GM21447 (cell line): ENCODE data around the gene TBC1D2B.

ENCODE experiments used
- ATAC-seq: cut with Tn5 transposase; IDR thresholded peaks from one replicate; pipeline ENCODE4 v1.9.1; 2021; ENCODE audit not compliant: unreplicated experiment

The TBC1D2B gene

DNA sequence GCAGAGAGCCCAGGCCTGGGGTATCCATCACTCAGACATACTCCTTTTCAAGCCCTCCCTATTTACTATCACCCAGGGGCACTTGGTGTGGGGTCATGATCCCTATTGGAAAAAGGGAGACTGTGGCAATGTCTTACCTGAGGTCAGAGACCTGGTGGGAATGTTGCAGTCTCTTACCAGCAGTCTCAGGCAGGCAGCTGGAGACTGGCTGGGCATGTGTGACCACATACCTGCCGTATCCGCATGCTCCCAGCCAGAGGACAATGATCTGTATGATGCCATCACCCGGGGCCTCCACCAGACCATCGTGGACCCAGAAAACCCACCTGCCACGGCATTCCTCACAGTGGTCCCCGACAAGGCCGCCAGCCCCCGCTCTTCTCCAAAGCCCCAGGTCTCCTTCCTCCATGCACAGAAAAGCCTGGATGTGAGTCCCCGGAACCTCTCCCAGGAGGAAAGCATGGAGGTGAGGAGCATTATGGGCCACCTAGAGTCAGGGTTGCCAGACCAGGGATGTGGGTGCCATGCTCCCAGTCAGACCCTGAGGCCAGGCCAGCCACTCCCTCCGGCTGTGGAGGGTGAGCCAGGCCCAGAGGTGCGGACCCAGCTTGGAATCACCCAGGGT is 20.7 kb upstream of the TBC1D2B start:
- ATAC-seq: no peak

DNA sequence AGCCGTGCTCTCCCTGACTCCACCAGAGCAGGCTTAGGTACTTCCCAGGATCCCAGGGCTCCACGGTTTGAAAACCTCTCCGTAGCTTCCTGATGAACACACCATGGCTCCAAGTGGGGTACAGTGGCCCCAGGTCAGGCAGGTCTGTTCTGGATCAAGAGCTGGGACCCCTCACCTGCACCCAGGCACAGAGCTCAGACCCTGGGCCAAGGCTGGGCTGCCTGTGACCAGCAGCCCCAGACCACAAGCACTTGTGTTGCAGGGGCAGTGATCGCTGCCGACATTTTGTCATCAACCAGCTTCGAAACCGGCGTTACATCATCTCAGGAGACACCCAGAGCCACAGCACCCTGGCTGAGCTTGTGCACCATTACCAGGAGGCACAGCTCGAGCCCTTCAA is 20.2 kb upstream of the TBC1D2B start:
- no peak for ATAC-seq

- ATAC-seq: no peak
These were observed 15.9 kb upstream of the TBC1D2B start for GRCh38 chr15:78093242-78094020.

DNA sequence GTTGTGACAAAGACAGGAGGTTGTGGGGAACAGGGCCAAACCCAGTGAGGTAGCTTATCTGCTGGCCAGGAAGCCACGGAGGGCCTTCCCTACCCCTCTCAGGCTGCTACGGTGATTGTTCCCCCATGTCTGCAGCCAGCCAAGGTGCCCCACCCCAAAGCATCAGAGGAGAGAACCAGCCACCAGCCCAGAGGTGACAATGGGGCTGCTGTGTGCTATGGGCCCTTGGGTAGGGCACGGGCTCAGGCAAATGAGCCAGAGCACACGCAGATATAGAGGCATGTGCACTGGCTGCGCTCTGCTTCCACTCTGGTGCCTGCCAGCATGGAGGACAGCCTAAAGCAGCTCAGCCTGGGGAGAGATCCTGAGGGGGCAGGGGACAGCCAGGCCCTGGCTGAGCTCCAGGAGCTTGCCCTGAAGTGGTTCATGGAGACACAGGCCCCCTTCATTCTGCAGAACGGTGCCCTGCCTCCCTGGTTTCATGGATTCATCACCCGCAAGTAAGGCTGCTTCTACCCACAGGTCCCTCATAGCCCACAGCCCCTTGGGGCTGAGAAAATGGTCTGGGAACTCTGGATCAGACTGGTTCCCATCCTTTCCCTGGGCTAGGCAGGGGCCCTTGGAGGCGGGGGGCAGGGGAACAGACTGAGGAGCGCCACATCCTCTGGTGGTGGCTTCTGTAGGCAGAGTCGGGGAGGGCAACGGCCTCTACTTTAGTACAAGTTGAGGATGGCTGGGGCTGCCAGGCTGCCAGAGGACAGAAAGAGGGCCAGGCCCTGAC is 14.9 kb upstream of the TBC1D2B start, which contains the start of gene SH2D7:
TSS of gene SH2D7 (plus strand) at position 301 of the 781 bp plus-strand sequence. CDS start at position 325, 24 bp downstream.
- no peak for ATAC-seq

DNA sequence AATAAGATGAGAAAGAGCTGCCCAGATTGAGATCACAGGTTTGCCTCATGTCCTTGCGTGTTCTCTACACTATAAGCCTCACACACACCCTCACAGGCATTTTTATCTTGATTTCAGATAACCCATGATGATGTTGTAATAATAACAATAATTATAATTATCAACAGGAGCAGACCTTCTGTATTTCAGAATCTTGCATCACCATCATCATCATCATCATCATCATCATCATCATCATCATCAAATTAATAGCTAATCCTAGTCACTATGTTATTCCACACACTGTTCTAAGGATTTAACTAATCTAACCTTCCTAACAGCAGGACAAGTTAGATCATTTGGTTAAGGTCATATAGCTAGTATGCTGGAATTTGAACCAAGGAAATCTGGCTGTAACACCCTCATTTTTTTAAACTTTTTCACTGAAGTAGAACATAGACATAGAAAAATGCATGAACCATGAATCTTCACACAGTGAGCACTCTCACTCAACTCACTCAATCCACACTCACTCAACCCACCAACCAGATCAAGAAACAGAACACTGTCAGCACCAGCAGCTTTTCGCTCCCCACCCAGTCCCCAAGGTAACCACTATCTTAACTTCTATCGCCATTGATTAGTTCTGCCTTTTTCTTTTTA is 13.0 kb upstream of the TBC1D2B start:
- no peak for ATAC-seq

DNA sequence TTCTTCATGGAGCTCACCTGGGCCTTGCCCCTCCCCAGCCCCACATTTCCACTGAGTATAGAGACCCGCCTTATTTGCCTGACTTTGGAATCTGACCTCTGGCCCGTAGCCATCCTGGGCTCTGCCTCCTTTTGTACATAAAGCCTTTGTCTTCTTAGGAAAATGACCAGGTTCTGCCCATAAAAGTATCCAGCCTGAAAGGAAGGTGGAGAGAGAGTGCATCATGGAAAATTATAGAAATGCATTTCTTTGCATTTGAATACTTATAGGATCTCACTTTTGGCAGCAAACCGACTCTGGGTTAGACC is 11.2 kb upstream of the TBC1D2B start:
- no peak for ATAC-seq

- no peak for ATAC-seq
These were observed 10.7 kb upstream of the TBC1D2B start for GRCh38 chr15:78087951-78088772.

DNA sequence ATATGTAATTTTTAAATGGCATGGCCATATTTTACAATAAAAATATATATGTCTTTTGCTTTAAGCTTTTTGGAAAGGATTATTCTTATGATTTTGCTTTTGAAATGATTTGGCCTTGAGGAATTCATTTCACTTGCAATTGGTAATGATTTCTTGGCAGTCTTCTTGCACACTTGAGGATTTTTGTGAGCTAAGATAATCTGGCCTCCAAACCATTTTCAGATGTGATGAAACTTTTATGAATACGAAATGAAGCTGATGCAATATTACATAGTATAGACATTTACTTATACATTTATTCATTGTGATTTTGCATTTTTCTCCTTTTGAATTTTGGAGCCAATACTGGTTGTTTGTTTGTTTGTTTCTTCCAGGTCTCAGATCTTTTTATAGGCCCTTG is 8.4 kb upstream of the TBC1D2B start:
- no peak for ATAC-seq

DNA sequence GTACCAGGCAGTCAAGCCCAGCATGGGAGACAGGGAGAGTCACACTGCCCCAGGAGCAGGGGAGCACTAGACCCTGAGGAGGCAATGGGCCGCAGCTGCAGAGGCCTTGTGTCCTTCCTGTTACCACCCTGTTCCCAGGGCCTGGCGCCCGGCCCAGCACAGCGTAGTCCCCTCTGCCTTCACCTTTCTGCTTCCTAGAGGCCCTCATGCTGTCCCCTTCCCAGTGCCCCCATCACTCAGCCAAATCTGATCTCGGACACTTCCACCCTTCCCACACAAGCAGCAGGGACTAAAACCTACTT is 6.9 kb upstream of the TBC1D2B start:
- ATAC-seq: no peak

- no peak for ATAC-seq
These were observed 6.4 kb upstream of the TBC1D2B start for GRCh38 chr15:78083687-78084448.

- ATAC-seq: no peak
These were observed 5.7 kb upstream of the TBC1D2B start for GRCh38 chr15:78083186-78083585.

GRCh38 chr15:78082743-78083110 is 5.2 kb upstream of the TBC1D2B start:
- no peak for ATAC-seq

GRCh38 chr15:78082106-78082742 is 4.7 kb upstream of the TBC1D2B start:
- no peak for ATAC-seq

DNA sequence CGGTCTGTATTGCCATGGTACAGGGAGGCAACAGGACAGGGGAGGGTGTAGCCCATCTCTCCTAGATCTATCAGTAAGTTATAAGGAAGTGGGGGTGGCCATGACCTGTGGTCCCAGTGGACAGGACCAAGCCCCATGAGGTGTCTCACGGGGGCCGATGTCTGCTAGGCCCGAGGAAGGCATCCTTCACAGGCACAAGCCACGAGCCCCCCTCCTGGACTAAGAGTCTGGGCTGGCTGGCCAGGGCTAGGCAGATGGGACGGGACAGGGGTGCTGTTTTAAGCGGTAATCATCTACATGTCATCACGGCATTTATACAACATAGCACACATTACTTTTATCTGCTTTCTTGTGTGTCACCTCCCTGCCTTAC is 2.6 kb upstream of the TBC1D2B start:
- no peak for ATAC-seq

DNA sequence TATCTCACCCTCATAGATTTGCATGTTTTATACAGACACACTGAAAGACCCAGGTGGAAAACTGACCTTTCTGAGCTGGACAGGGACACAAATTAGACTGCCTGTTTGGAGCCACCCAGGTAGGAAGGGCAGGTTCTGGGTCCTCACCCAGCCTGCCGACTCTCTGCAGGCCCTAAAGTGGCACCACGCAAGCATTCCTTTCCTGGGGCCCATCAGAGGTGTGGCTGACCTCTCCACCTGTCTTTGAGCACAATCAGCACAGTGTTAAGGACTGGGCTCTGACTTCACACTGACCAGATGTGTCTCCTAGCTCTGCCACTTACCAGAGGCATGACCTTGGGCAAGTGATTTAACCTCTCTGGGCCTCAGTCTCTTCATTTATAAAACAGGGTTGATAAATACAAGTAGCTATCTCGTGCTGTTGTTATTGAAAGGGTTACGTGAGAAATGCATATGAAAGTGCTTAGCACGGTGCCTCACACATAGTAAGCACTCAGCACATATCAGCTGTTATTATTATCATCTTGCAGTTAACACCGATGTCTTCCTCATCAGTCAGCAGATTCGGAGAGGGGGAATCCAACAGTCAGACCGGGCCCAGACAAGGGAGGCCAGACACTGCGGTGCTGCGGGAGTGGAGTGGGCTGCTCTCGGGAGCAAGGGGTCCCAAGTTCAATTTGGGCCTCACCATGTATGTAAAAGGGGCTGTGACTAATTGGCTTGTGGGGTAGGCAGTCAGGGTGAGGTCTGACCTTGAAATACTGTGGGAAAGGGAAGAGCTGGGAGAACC is 2.0 kb upstream of the TBC1D2B start:
- no peak for ATAC-seq

DNA sequence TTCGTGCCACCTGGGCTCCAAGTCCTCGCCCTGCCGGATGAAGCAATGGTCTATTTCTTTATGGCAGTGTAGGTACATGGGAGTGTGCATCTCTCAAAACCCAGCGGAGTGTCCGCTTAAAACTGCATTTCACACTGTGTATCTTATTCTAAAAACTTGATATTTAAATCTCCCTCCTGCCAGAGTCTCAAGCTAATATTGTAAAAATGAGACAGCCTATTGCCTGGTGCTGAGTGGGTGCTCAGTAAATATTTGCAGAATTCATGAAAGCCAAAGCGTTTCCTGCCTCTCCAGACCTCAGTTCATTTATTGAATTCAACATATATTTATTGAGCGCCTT is 330 bp upstream of the TBC1D2B start:
- peak; percentile 9 for ATAC-seq

GRCh38 chr15:78076231-78077052 is 1.1 kb downstream of the TBC1D2B start:
- no peak for ATAC-seq

DNA sequence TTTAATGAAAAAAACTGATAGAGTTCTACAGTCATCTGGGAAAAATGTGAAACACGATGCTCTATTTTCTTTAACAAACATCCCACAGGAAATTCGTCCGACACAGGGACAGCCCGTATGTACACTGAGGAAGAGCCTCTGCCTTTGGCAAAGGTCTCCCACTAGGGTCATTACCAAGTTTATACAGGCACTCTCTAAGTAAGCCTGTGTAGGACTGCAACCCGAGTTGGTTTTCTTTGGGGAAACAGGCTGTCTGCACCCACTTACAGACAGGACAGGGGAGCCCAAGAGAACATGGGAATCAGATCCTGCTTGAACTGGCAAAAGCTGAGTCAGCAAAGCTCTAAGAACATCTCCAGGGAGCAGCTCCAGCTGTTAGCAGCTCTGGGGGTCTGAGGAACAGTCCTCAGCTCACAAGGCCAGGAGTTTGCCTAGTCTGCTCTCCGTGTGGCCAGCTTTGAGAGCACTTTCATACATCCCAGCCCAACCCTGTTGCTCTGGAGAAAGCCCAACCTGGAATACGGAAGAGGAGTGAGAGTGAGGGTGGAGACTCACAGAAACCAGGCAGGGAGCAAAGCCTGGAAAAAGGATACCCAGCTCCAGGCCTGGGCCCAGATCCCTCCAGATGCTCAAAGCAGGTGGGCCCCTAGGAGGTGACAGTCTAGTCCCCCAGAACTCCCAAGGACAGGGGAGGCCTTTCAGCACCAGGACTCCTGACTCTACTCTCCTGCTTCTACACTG is 1.9 kb downstream of the TBC1D2B start:
- no peak for ATAC-seq
